GM21528 (cell line): Measurements from ENCODE around the gene MAD1L1.
"Not testable (repeated sequence)": the region's sequence is repeated elsewhere in the genome, so short reads cannot be mapped to it uniquely, and the experiment has no call there.

Experiments
- ATAC-seq: cut with Tn5 transposase; IDR thresholded peaks from one replicate; pipeline ENCODE4 v1.9.1; 2021; ENCODE audit warnings: mild to moderate bottlenecking, moderate library complexity; ENCODE audit not compliant: unreplicated experiment, low FRiP score

The MAD1L1 gene

GRCh38 chr7:1824151-1824881 lies 408.4 kb downstream of the MAD1L1 start:
- ATAC-seq, result not testable (repeated sequence)

GRCh38 chr7:1823376-1824150 lies 409.2 kb downstream of the MAD1L1 start:
- ATAC-seq, result no peak

GRCh38 chr7:1819259-1819841 lies 413.4 kb downstream of the MAD1L1 start:
- no peak for ATAC-seq

- ATAC-seq, result no peak
These were observed 414.0 kb downstream of the MAD1L1 start for GRCh38 chr7:1818575-1819258.

GRCh38 chr7:1817061-1817712 lies 415.6 kb downstream of the MAD1L1 start:
- ATAC-seq, result no peak

GRCh38 chr7:1816451-1816850 lies 416.3 kb downstream of the MAD1L1 start:
- ATAC-seq, result not testable (repeated sequence)

GRCh38 chr7:1815551-1816281 lies 417.0 kb downstream of the MAD1L1 start:
- not testable (repeated sequence) for ATAC-seq

GRCh38 chr7:1815051-1815481 lies 417.7 kb downstream of the MAD1L1 start:
- no peak for ATAC-seq

GRCh38 chr7:1814089-1814811 lies 418.5 kb downstream of the MAD1L1 start:
- ATAC-seq, result no peak

GRCh38 chr7:1813394-1814088 lies 419.2 kb downstream of the MAD1L1 start:
- ATAC-seq, result no peak

- no peak for ATAC-seq
These were observed 420.0 kb downstream of the MAD1L1 start for GRCh38 chr7:1812509-1813393.

- ATAC-seq, result no peak
These were observed 420.8 kb downstream of the MAD1L1 start for GRCh38 chr7:1811850-1812508.

- no peak for ATAC-seq
These were observed 421.5 kb downstream of the MAD1L1 start for GRCh38 chr7:1810961-1811849.

GRCh38 chr7:1810521-1810920 lies 422.2 kb downstream of the MAD1L1 start:
- ATAC-seq, result no peak

- ATAC-seq, result no peak
These were observed 423.0 kb downstream of the MAD1L1 start for GRCh38 chr7:1809601-1810258.
